HG02870 (cell line): ENCODE results near the gene MYF6.
"Not testable (repeated sequence)": the region's sequence is repeated elsewhere in the genome, so short reads cannot be mapped to it uniquely, and the experiment has no call there.

Experiments
- ATAC-seq: cut with Tn5 transposase; IDR thresholded peaks from one replicate; pipeline ENCODE4 v1.9.1; 2021; ENCODE audit warnings: mild to moderate bottlenecking, moderate library complexity; ENCODE audit not compliant: unreplicated experiment

MYF6 gene

DNA sequence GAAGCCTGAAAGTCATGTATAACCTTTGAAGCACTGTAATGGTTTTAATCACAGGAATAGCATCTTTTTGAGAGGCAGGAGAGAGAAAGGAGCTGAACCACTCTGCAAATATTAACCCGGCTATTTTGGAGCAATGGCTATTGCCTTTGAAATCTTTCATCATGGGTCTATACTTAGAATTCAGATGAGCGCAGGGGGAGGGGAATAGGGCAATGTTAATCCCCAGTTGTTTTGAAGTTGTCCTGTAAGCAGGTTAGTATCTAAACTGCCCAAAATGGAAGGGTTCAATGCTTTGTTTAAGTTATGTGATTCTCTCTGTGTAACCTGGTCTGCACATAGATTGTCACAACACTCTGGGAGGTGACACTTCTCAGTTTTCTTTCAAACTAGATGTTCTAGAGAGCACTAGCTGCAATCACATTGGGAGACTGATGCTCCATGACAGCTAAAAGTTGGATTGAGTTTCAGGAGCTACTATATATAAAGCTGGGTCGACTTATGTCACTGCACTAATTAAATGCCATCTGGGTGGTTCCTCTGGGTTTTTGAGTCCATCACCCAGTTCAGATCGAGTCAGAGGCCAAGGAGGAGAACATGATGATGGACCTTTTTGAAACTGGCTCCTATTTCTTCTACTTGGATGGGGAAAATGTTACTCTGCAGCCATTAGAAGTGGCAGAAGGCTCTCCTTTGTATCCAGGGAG is at the start of gene MYF6:
Gene MYF6, plus strand, starts transcription at position 509 of the 704 bp plus-strand sequence. Its CDS starts 86 bp downstream, at position 595.
- ATAC-seq, result no peak

DNA sequence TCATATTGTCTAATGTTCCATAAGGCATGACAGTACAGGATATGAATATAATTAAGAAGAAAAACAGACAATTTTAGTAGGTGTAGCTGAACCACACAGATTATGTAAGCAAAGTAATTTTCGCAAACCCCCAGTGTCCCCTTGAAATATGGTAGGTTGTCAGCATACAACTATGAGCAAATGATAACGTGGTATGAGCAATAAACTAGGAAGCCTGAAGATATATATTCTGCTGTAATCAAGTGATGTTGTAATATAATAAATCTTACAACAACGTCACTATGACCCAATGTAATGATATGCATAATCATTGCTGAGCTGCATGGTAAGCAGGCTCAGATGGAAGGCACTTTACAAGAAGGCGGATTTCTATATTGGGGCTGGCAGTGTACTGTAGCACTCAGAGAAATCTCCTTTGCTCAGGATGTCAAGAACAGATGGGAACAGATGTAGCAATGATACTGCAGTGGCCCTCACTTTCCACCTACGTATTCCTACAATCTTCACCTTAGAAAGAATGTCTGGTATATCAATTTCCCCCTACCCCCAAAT is 47.8 kb upstream of the MYF6 start:
- ATAC-seq, result no peak

GRCh38 chr12:80662586-80662985 is 44.8 kb upstream of the MYF6 start:
- ATAC-seq, result no peak

DNA sequence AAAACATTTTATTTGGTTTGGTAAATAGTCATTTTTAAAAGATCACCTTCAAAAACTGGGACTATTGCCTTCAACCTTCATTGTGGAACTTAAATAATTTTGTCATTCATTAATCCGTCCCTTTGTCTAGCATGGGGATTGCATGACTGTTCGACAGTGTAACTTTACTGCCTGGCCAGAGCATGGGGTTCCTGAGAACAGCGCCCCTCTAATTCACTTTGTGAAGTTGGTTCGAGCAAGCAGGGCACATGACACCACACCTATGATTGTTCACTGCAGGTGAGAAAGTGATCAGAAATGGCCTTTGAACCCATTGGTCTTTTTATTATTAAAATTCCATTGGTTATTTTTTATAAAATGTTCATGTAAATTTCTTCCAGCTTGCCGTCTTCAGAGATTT is 37.2 kb upstream of the MYF6 start:
- no peak for ATAC-seq

GRCh38 chr12:80676042-80676636 is 31.3 kb upstream of the MYF6 start:
- not testable (repeated sequence) for ATAC-seq

- ATAC-seq, result no peak
Observed at GRCh38 chr12:80676856-80677255, 30.6 kb upstream of the MYF6 start.

DNA sequence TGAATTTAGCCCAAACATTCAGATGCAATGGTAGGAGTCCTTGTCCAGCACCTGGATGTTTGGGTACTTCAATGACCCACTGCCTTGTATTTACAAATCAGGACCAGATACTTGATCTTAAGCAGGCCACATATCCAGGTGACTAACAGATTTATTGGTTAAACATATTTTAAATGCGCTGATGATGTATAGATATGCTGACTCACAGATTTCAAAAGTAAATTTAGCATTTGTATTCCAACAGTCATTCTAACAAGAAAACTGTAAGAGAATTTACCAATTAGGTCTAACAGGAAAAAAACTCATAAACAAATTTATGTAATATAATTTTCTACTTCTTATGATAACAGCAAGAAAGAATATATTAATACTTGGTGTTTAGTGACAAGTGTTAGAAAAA is 29.4 kb upstream of the MYF6 start:
- ATAC-seq, result no peak

- ATAC-seq, result no peak
Observed at GRCh38 chr12:80679346-80680131, 27.9 kb upstream of the MYF6 start.

GRCh38 chr12:80681287-80681686 is 26.1 kb upstream of the MYF6 start:
- peak; percentile 92 for ATAC-seq

DNA sequence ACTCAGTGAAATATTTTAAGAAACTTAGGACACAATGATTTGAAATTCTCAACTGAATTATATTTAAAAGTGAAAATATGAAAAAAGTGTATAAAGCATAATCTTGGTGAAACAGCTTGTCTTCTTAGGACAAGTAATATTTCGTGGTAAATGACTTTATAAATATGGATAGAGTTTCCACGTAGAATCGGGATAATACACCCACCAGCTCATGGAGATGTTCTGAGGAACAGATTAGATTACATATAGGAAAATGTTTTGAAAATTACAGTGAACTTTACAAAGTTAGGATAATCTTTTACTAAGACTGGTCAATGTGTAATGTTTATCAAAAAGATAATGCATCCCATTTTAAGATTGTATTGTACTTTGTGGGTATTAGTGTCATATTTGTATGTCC is 25.6 kb upstream of the MYF6 start:
- no peak for ATAC-seq

- ATAC-seq, result no peak
Observed at GRCh38 chr12:80684077-80684495, 23.3 kb upstream of the MYF6 start.

DNA sequence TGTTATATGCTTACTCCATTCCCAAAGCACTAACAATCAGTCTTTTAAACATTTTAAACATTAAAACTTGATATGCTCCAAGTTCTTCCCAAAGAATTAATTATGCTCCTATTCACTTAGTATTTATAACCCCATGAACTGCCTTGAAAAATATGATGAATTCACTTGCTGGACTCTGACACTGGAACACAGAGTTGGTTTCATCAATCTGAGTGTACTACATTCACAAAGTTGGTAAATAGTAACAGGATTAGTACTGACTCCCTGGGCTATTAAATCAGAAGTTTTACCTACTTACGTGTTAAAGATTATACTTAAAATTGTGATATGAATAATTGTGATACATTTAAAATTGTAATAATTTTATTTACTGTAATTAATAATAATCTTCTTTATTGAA is 17.3 kb upstream of the MYF6 start:
- ATAC-seq, result no peak

- no peak for ATAC-seq
Observed at GRCh38 chr12:80690513-80690912, 16.9 kb upstream of the MYF6 start.

DNA sequence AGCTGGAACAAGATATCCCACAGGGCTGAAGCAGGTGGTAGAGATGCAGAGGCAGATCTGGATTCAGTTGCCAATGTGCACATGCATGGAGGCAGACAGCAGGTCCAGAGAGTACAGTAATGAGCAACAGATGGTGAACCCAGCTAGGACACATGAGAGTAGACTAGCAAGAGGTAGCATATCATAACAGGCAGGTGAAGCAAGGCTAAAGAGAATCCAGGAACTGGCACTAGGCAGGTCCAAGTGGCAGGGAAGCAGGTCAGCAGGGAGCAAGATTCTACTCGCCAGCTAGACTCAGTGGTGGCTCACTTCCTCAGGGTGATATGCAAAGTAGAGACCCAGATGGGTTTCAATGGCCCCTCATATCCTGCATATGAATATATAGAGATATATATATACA is 15.3 kb upstream of the MYF6 start:
- ATAC-seq, result peak; percentile 74

- no peak for ATAC-seq
Observed at GRCh38 chr12:80697270-80697887, 10.1 kb upstream of the MYF6 start.

GRCh38 chr12:80698256-80698655 is 9.2 kb upstream of the MYF6 start:
- ATAC-seq, result no peak

DNA sequence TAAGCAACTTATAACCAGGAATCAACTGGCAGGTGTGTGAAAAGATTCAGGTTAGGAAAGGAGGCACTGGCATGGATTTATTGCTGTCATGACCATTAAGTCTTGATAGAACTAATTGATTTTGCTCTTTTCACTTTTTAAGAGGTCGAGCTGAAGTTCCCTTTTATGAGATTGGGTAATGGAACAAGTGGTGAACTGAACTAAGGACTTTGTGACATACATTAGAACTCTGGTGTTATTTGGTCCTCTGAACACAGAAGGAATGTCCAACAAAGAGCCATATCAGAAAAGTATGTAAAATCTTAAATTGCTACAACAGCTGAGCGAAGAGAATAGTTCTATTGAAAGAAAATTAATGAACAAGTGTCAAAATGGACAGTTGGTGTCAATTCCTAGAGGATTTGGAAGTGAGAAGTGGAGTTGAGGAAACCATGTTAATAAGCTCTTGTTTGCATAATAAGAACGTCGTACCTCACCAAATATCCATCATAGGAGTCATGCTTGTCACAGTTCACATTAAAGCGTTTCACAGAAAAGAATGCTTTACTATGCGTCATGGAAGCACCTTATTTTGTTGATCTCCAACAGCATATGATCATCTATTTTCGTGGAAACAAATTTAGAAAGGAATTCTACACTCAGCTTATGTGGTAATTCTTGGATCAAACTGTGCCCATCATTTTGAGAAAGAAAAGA is 8.4 kb upstream of the MYF6 start:
- no peak for ATAC-seq

GRCh38 chr12:80700327-80700726 is 7.1 kb upstream of the MYF6 start:
- no peak for ATAC-seq

- no peak for ATAC-seq
Observed at GRCh38 chr12:80701388-80701787, 6.0 kb upstream of the MYF6 start.
